Panc1 (cell line): ENCODE results near the gene THADA. TPM values are rescaled to one million over a fixed set of nuclear protein-coding genes. Genes with fewer than 3 reads are reported as not detected.

Source experiments
- ATAC-seq: fragments of 200-7000 bp; cut with Tn5 transposase; 2 replicates; pipeline ENCODE4 v1.9.1; 2020; ENCODE audit warnings: mild to moderate bottlenecking, moderate library complexity
- BruUV-seq: library from RNA; stranded (reverse); fragments of 400-500 nt; replicated peaks from 2 replicates; lab custom pipeline; 2021; lab: Mats Ljungman, UMichigan
- CTCF ChIA-PET: fragments of 300-600 bp; sonication (Branson Sonifier 250); formaldehyde crosslinking; loops from one replicate; lab custom pipeline; 2022; ENCODE audit warnings: antibody characterized with exemption; lab: Charles Lee
- POLR2A ChIA-PET: fragments of 300-600 bp; sonication (Branson Sonifier 250); formaldehyde crosslinking; loops from one replicate; lab custom pipeline; 2022; ENCODE audit warnings: antibody characterized with exemption; lab: Charles Lee
- DNase-seq: peaks from one replicate; pipeline ENCODE4 v3.0.0-alpha.2; 2010; ENCODE audit warnings: low read depth, low spot score
- H3K27ac ChIP-seq: 2 replicates; pipeline ENCODE4 v1.5.1; 2011; ENCODE audit warnings: mild to moderate bottlenecking, low read length, inconsistent platforms
- H3K27me3 ChIP-seq: fragments of 200-500 bp; sonication (Bioruptor generic); 2 replicates; pipeline ENCODE4 v1.6.0; 2014; ENCODE audit warnings: low read length, inconsistent platforms; ENCODE audit not compliant: control insufficient read depth, insufficient read depth
- H3K36me3 ChIP-seq: fragments of 200-500 bp; sonication (Bioruptor generic); 2 replicates; pipeline ENCODE4 v1.5.1; 2014; ENCODE audit warnings: inconsistent platforms, mild to moderate bottlenecking, low read length, moderate library complexity; ENCODE audit not compliant: control insufficient read depth, insufficient read depth
- H3K4me1 ChIP-seq: 2 replicates; pipeline ENCODE4 v1.5.1; 2011; ENCODE audit warnings: inconsistent platforms, mild to moderate bottlenecking, low read length, moderate library complexity; ENCODE audit not compliant: control insufficient read depth, insufficient read depth
- H3K4me3 ChIP-seq, 2 experiments: 2 replicates each; pipeline ENCODE4 v1.5.1; 2011 to 2012; ENCODE audit warnings: low read depth in 2 of 2, low read length in 2 of 2, mild to moderate bottlenecking in 2 of 2, inconsistent platforms in 1 of 2, moderate library complexity in 1 of 2
- H3K9me3 ChIP-seq: fragments of 200-500 bp; sonication (Bioruptor generic); 2 replicates; pipeline ENCODE4 v1.5.1; 2014; ENCODE audit warnings: low read depth, mild to moderate bottlenecking, inconsistent platforms, low read length, moderate library complexity; ENCODE audit not compliant: control insufficient read depth, insufficient read depth
- CTCF ChIP-seq: fragments of 450-650 bp; IDR thresholded peaks from 2 replicates; pipeline ENCODE4 v1.5.1; 2017; ENCODE audit warnings: mild to moderate bottlenecking
- POLR2AphosphoS5 ChIP-seq: IDR thresholded peaks from 2 replicates; pipeline ENCODE4 v1.6.1; 2012; ENCODE audit warnings: mild to moderate bottlenecking, low read depth, low read length, moderate library complexity
- SIN3A ChIP-seq: IDR thresholded peaks from 2 replicates; pipeline ENCODE4 v1.6.1; 2012; ENCODE audit warnings: low read depth, mild to moderate bottlenecking, low read length, moderate library complexity, borderline replicate concordance; ENCODE audit not compliant: insufficient read depth
- TCF7L2 ChIP-seq: IDR thresholded peaks from 2 replicates; pipeline ENCODE4 v1.6.1; 2011; ENCODE audit warnings: mild to moderate bottlenecking, low read depth, low read length, inconsistent platforms
- in situ Hi-C: cut with HindIII; loops from 2 replicates; pipeline ENCODE4 v1.10.0; 2016; ENCODE audit warnings: low sequenced_read_pairs, low pct_unique_long_range_greater_than_20kb
- intact Hi-C: fragments of 100-400 bp; cut with micrococcal nuclease; formaldehyde crosslinking; loops from one replicate; pipeline ENCODE4 v1.10.0; 2022; ENCODE audit not compliant: unreplicated experiment
- total RNA-seq: library from RNA; stranded (reverse); gene quantifications from one replicate; pipeline ENCODE4 v1.2.1, GENCODE V29; 2021; ENCODE audit not compliant: unreplicated experiment
- TF ChIP-seq, protein P1 (sequence below), 2 experiments: IDR thresholded peaks; 2 replicates each; pipeline ENCODE4 v1.6.1; 2011 to 2012; ENCODE audit warnings: low read depth in 2 of 2, control low read depth in 1 of 2, low read length in 1 of 2, mild to moderate bottlenecking in 1 of 2, moderate library complexity in 1 of 2; ENCODE audit not compliant: insufficient read depth in 1 of 2

THADA gene
- total RNA-seq, 1 experiment from 2014 or later: 37.2 TPM

GRCh38 chr2:43461453-43462073, 134.3 kb downstream of the THADA start:
- in situ Hi-C loops: no loop called here
- Histone ChIP-seq H3K36me3 (no peaks in the 10 kb centered on the region), H3K4me1 (peaks cover 10% of the 10 kb centered on the region; the same call in 1 of the 2 replicates), H3K4me3 (no peak overlapping the region), H3K27ac (no peak overlapping the region; the same call in 1 of the 2 replicates), H3K9me3 (no peaks in the 10 kb centered on the region), H3K27me3 (no peaks in the 10 kb centered on the region)
- TF ChIP-seq TCF7L2 (no peak), SIN3A (no peak), CTCF (no peak), POLR2AphosphoS5 (no peak)
- TF ChIP-seq, protein P1, sequence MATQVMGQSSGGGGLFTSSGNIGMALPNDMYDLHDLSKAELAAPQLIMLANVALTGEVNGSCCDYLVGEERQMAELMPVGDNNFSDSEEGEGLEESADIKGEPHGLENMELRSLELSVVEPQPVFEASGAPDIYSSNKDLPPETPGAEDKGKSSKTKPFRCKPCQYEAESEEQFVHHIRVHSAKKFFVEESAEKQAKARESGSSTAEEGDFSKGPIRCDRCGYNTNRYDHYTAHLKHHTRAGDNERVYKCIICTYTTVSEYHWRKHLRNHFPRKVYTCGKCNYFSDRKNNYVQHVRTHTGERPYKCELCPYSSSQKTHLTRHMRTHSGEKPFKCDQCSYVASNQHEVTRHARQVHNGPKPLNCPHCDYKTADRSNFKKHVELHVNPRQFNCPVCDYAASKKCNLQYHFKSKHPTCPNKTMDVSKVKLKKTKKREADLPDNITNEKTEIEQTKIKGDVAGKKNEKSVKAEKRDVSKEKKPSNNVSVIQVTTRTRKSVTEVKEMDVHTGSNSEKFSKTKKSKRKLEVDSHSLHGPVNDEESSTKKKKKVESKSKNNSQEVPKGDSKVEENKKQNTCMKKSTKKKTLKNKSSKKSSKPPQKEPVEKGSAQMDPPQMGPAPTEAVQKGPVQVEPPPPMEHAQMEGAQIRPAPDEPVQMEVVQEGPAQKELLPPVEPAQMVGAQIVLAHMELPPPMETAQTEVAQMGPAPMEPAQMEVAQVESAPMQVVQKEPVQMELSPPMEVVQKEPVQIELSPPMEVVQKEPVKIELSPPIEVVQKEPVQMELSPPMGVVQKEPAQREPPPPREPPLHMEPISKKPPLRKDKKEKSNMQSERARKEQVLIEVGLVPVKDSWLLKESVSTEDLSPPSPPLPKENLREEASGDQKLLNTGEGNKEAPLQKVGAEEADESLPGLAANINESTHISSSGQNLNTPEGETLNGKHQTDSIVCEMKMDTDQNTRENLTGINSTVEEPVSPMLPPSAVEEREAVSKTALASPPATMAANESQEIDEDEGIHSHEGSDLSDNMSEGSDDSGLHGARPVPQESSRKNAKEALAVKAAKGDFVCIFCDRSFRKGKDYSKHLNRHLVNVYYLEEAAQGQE (IDR thresholded peaks at IDR 0.05; ENCODE audit: insufficient read depth in 1 of 2, low read depth in 2 of 2, low read length in 1 of 2): no peak
- no peak for DNase-seq
- intact Hi-C loops: no loop called here
- ChIA-PET CTCF (interaction anchor here (0.6 kb wide), 1 partner anchor 1768 kb away, joined by 5 read pairs; no protein-coding TSS in a partner anchor), POLR2A (no interaction called here)
- BruUV-seq: no TSS peak
- no peak for ATAC-seq

- Histone ChIP-seq H3K4me3 (no peak overlapping the region), H3K36me3 (no peaks in the 10 kb centered on the region), H3K27me3 (no peaks in the 10 kb centered on the region), H3K9me3 (no peaks in the 10 kb centered on the region), H3K4me1 (peaks cover 10% of the 10 kb centered on the region; the same call in 1 of the 2 replicates), H3K27ac (no peak overlapping the region)
- intact Hi-C loops (no loop called here), in situ Hi-C loops (no loop called here)
- POLR2A ChIA-PET: no interaction called here
- CTCF ChIA-PET: interaction anchor here (0.6 kb wide), 1 partner anchor 1767 kb away, joined by 5 read pairs; no protein-coding TSS in a partner anchor
- ATAC-seq (no peak), DNase-seq (no peak)
- no TSS peak for BruUV-seq
- no peak for TF ChIP-seq CTCF
- no peak for TF ChIP-seq TCF7L2
- TF ChIP-seq, protein P1 (IDR thresholded peaks at IDR 0.05; ENCODE audit: insufficient read depth in 1 of 2, low read depth in 2 of 2, low read length in 1 of 2): no peak
- no peak for TF ChIP-seq SIN3A
- no peak for TF ChIP-seq POLR2AphosphoS5
Observed at GRCh38 chr2:43460611-43461365, 135.1 kb downstream of the THADA start.
